Measurements from ENCODE around the gene CD207. TPM values are rescaled to one million over a fixed set of nuclear protein-coding genes. Genes with fewer than 3 reads are reported as not detected.

The CD207 gene
- total RNA-seq, 4 donors from 2014 or later, result 0.35 to 2.5 (median 1.1) TPM; not detected in 1

DNA sequence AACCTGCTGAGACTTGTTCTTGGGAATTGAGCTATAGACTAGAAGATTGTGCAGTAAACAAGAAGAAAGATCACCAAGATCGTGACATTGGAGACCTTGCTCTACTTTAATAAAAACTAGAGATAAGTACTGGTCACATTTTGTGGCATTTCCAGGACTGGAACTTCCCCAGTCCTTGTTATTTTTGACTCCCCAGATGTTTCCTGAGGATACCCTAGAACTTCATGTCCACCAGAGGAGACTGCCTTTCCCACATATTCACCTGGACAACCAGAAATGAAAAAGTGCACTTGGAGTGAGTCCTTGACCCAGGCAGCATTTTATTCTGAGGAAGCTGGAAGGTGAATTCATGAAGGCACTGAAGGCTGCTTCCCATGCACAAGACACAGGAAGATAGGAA, 5.7 kb downstream of the CD207 start:
- intact Hi-C loops (cut with DNase I), result no loop called here
- H3K4me3 ChIP-seq, result no peak overlapping the region
- no peaks in the 10 kb centered on the region for H3K4me1 ChIP-seq
- 33 to 45% methylated on average over 1 of the region's 1 CpG for WGBS, 2 donors
- no peaks in the 10 kb centered on the region for H3K36me3 ChIP-seq
- H3K27ac ChIP-seq, result no peak overlapping the region
- peaks cover 0 to 38% (median 0%) of the 10 kb centered on the region in 4 donors for H3K27me3 ChIP-seq
- no peak for DNase-seq
- no peak for TF ChIP-seq POLR2A (IDR thresholded peaks at IDR 0.05)
- TF ChIP-seq, protein P1, sequence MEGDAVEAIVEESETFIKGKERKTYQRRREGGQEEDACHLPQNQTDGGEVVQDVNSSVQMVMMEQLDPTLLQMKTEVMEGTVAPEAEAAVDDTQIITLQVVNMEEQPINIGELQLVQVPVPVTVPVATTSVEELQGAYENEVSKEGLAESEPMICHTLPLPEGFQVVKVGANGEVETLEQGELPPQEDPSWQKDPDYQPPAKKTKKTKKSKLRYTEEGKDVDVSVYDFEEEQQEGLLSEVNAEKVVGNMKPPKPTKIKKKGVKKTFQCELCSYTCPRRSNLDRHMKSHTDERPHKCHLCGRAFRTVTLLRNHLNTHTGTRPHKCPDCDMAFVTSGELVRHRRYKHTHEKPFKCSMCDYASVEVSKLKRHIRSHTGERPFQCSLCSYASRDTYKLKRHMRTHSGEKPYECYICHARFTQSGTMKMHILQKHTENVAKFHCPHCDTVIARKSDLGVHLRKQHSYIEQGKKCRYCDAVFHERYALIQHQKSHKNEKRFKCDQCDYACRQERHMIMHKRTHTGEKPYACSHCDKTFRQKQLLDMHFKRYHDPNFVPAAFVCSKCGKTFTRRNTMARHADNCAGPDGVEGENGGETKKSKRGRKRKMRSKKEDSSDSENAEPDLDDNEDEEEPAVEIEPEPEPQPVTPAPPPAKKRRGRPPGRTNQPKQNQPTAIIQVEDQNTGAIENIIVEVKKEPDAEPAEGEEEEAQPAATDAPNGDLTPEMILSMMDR (IDR thresholded peaks at IDR 0.05), result no peak
- H3K9me3 ChIP-seq, result no peaks in the 10 kb centered on the region

DNA sequence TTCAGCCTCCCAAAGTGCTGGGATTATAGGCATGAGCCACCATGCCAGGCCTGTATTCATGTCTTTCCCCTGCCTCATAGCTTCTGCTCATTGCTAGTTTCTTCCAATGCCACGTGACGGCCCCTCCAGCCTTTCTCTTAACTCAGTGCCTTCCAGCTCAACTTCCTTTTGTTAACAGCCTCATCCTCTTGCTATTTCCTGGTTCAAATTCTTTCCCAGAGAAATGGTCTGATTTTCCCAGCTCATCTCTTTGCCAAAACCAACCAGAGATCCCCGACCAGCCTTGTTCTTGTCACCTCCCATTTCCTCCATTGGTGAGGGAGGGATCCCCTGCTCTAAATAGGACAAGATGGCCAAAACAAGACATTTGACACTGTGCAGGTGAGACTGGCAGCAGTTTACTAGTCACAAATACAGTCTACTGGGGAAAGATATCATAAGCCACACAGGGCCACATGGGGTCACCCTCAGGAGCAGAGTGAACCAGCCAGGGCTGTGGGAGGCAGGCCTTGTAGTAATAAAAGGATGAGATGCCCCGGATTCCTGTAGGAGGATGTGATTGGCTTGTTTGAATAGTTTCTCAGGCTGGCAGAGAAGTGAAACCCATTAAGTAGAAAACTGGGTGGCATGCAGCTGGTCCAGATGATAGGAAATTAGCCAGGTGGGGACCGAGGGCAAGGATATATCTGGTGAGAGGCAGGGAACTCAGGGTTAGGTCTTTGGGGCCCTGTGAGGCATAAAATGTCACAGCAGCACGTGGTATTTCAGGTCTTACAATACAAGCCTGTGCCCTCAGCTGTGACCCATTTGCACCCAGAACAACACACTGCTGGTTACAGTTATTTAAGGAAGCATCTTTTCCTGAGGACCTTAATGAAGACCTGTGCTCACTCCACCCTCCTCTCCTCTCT, 6.4 kb downstream of the CD207 start:
- Histone ChIP-seq H3K36me3 (no peaks in the 10 kb centered on the region), H3K9me3 (no peaks in the 10 kb centered on the region), H3K27ac (no peak overlapping the region), H3K4me3 (no peak overlapping the region), H3K4me1 (no peaks in the 10 kb centered on the region), H3K27me3 (peaks cover 0 to 32% (median 0%) of the 10 kb centered on the region in 4 donors)
- WGBS, 2 donors, result 53 to 73% methylated on average over 6 of the region's 6 CpGs
- DNase-seq, result no peak
- TF ChIP-seq, protein P1 (IDR thresholded peaks at IDR 0.05), result no peak
- no peak for TF ChIP-seq POLR2A (IDR thresholded peaks at IDR 0.05)
- intact Hi-C loops (cut with DNase I), result no loop called here

DNA sequence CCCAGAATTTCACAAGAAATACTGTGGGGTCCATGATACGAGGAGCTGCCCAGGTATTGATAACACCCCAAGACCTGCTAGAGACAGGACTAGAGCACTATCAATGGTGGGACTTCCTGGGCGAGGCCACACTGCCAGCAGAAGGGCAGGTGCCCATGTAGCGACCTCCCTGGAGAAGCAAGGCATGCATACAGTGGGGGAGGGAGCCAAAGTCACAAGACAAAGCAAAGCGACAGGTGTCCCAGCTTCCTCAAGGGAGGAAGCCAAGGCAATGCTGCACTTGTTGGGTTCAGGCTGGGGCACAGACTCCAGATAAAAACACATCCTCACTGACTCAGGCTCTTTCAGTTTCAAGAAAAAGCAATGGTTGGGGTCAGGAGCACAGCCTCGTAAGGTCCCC, 7.5 kb downstream of the CD207 start:
- Histone ChIP-seq H3K4me1 (no peaks in the 10 kb centered on the region), H3K27ac (no peak overlapping the region), H3K27me3 (peaks cover 0 to 22% (median 0%) of the 10 kb centered on the region in 4 donors), H3K4me3 (no peak overlapping the region), H3K36me3 (no peaks in the 10 kb centered on the region), H3K9me3 (no peaks in the 10 kb centered on the region)
- TF ChIP-seq, protein P1 (IDR thresholded peaks at IDR 0.05), result no peak
- no peak for TF ChIP-seq POLR2A (IDR thresholded peaks at IDR 0.05)
- WGBS, 2 donors, result 57 to 68% methylated on average over 5 of the region's 5 CpGs
- no peak for DNase-seq
- intact Hi-C loops (cut with DNase I), result no loop called here

DNA sequence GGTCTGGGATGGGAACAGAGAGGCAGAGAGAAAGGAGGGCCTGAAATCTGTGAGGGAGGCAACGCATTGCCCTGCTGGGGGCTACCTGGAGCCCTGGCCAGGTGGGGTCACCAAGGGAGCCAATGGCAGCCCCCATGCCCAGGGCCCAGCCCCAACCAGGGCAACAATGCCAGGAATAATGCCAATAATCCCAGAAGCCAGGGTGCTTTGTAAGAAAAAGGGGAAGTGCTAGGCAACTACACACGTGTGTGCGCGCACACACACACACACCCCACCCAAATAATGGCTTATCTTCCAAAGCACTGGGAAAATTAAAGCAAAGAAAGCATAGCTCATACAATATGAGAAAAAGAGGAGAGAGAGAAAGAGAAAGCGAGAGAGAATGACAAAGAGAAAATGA, 8.2 kb downstream of the CD207 start:
- WGBS, 2 donors, result 59% methylated on average over 5 of the region's 5 CpGs
- TF ChIP-seq, protein P1 (IDR thresholded peaks at IDR 0.05), result no peak
- no peak for TF ChIP-seq POLR2A (IDR thresholded peaks at IDR 0.05)
- no peak for DNase-seq

DNA sequence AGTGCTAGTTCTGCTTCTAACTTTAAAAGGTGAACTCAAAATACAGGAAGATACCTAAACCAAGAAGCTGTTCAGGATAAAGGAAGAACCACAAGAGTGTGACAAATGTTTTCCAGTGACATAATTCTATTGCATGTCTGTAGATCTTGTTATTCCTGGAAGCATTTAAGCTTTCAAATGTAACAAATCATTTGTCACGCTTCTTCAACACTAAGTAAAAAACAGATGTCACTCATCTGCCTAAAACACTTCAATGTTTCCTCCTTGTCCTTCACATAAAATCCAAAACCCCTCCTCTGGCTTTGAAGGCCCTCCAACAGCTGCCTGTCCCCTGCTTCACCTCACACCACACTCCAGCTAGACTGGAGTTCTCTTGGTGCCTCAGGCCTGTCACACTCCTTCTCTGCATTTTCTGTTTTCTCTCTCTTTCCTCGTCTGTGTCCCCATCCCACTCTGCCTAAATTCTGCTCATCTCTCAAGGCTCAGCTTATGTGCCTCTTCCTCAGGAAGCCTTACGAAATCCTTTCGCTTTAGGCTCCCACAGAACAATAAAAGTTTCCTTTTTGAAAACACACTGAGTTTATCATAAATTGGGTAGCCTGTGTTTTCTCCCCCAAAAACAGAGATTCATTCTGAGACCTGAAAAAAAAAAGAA, 8.8 kb downstream of the CD207 start:
- no peaks in the 10 kb centered on the region for H3K36me3 ChIP-seq
- no peak for TF ChIP-seq POLR2A (IDR thresholded peaks at IDR 0.05)
- TF ChIP-seq, protein P1 (IDR thresholded peaks at IDR 0.05), result no peak
- H3K27me3 ChIP-seq, result peaks cover 0 to 26% (median 0%) of the 10 kb centered on the region in 4 donors
- H3K4me3 ChIP-seq, result no peak overlapping the region
- no peak overlapping the region for H3K27ac ChIP-seq
- intact Hi-C loops (cut with DNase I), result no loop called here
- no peaks in the 10 kb centered on the region for H3K4me1 ChIP-seq
- no peaks in the 10 kb centered on the region for H3K9me3 ChIP-seq
- WGBS, 2 donors, result 54 to 68% methylated on average over 4 of the region's 4 CpGs
- DNase-seq, result no peak

More for the DNA sequence above, 8.2 kb downstream of the CD207 start:
- H3K27ac ChIP-seq, result no peak overlapping the region
- peaks cover 0 to 23% (median 0%) of the 10 kb centered on the region in 4 donors for H3K27me3 ChIP-seq
- intact Hi-C loops (cut with DNase I), result no loop called here
- no peaks in the 10 kb centered on the region for H3K4me1 ChIP-seq
- H3K9me3 ChIP-seq, result no peaks in the 10 kb centered on the region
- H3K4me3 ChIP-seq, result no peak overlapping the region
- H3K36me3 ChIP-seq, result no peaks in the 10 kb centered on the region

All from esophagus squamous epithelium (tissue), 5 donors.